HG02852 (cell line): ENCODE measurements around the gene ACAP2.

ENCODE experiments used
- ATAC-seq: cut with Tn5 transposase; IDR thresholded peaks from one replicate; pipeline ENCODE4 v1.9.1; 2021; ENCODE audit warnings: mild to moderate bottlenecking, moderate library complexity; ENCODE audit not compliant: unreplicated experiment

The ACAP2 gene

DNA sequence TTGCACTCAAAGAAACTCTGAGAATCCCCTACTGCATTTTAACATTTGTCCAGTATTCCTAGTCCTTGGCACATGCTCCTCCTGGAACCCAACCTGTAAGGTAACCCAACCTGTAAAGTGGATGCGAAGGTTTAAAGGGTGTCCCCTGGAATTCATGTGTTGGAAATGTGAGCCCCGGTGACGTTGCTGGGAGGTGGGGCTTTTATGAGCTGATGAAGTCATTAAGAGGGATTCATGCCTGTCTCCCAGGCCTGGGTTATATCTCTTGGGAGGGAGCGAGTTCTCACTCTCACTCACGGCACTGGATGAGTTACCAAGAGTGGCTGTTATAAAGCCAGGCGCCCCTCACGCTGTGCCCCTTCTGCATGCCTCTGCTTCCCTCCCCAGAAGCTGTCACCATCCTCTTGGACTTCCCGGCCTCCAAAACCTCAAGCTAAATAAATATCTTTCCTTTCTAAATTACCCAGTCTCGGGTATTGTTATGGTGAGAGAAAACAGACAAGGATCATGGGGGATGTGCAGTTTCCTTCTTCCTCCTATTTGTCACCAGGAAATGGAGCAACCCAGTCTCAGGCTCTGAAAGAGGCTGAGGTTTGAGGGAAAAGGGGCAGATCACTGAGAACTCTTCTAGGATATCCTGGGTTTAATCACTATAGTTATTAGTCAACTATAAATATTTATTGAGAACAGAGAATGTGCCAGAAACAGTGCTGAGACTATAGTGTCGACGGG lies 179.5 kb downstream of the ACAP2 start:
- ATAC-seq: no peak

DNA sequence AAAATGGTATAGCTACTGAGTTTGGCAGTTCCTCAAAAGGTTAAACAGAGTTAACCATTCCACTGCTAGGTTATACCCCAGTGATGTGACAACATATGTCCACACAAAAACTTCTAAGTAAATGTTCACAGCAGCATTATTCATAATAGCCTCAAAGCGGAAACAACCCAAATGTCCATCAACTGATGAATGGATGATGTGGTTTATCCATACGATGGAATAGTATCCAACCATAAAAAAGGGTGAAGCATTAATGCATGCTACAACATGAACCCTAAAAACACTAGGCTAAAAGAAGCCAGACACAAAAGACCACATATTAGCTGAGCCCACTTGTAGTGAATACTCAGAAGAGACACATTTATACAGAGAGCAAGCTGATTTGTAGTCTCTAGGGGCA lies 180.9 kb downstream of the ACAP2 start:
- no peak for ATAC-seq

DNA sequence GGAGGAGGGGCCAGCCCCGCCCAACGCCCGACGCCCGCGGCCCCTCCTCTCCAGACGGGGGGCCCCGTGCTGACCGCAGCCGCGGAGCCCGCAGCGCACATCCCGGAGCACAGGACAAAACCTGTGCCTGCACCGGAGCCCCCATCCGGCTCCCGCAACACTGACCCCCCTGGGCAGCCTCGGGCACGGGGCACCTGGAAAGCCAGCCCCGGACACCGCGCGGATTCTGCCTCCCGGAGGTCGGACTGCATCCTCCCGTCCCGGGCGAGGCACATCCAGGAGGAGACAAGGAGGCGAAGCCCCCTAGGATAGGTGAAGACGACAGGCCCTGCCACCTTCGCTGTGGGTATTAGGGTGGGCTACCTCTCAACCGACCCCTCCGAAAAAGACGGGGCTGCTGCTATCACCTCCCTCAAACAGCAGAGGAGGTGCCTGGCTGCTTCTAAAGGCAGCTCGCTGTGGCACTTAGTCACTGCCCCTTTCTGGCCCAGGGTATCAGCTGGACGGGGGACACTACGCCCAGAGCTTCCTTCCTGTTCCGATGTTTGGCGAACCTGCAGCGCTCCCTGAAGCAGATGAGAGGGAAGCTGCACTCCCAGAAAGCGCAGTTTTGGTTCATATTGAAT lies 182.4 kb downstream of the ACAP2 start:
- peak; percentile 1 for ATAC-seq

DNA sequence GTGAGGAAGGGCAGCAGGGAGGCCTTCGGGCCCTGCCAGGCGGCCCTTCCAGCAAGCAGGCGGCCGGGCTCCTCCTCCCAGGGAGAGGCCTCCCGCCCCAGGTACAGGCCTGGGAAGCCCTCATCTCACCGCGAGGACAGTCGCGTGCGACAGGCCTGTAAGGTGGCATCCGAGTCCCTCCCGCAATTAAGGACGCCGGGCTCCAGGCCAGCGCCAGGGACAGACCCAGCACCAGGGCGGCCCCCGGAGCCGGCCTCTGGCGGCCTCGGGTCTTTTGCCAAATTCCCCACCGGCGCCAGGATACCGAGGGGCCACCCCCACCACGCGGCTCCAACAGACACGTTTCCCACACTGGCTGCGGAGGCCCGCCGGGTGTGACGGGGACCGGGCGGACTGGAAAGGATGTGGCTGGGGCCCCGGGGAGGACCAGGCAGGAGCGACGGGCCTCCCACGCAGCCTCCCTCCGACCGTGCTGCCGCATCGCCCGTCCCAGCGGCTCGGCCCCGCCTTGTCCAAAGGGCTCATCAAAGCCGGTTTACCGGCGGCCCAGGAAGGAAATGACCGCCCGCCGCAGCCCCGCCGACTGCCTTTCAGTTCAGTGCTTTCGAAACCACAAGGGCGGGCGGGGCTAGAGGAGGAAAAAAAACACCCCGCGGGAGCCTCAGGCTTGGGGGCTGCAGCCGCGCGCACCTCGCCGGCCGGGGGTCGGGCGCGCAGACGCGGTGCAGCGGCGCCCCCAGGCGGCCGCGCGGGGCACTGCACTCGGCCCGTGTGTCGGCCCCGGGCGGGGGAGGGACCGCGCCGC lies 183.1 kb downstream of the ACAP2 start:
- ATAC-seq: peak; percentile 83

DNA sequence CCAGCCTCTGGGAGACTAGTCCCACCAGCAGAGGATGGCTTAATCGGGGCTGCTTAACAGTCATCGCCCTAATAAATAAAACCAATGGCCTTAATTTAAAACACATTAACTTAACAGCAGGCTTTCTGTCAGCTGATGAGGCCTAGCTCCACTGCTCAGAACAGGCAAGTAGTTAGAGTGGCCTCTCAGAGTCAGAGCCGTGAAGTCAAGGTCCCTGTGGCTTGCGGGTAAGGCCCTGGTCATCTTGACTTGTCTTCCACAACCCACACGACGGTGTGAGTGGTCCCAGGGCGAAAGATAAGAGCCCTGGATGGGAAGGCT lies 183.7 kb downstream of the ACAP2 start:
- peak; percentile 3 for ATAC-seq

DNA sequence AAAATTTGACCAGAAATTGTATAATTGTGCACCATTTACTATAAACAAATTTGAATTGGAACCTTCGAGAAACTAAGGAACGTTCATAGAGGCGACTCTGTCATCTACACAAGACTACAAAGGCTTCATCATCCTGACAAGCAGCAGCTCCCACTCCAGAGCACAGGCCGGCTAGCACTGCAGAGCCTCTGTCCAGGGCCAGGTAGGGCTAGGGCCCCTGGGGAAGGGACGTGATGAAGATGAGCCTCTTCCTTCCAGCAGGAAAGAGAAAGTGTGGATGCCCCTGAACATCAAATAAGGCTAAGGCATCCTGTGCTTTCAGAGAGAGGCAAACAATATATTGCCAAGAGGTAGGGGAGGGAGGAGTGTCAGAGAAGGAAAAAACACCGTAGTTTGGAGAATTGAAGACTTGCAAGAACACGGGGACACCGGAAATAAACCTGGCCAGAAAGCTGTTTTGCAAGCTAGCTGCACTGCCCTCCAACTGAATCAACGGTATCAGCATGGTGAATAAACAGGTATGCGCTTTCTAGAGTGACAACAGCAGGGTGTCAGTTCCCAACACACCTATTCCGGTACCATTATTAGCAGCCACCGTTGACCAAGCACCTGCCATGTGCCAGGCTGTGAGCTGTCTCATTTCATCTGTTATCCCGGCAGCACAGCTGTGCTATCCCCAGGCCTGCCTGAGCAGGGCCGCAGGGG lies 184.2 kb downstream of the ACAP2 start:
- ATAC-seq: no peak

DNA sequence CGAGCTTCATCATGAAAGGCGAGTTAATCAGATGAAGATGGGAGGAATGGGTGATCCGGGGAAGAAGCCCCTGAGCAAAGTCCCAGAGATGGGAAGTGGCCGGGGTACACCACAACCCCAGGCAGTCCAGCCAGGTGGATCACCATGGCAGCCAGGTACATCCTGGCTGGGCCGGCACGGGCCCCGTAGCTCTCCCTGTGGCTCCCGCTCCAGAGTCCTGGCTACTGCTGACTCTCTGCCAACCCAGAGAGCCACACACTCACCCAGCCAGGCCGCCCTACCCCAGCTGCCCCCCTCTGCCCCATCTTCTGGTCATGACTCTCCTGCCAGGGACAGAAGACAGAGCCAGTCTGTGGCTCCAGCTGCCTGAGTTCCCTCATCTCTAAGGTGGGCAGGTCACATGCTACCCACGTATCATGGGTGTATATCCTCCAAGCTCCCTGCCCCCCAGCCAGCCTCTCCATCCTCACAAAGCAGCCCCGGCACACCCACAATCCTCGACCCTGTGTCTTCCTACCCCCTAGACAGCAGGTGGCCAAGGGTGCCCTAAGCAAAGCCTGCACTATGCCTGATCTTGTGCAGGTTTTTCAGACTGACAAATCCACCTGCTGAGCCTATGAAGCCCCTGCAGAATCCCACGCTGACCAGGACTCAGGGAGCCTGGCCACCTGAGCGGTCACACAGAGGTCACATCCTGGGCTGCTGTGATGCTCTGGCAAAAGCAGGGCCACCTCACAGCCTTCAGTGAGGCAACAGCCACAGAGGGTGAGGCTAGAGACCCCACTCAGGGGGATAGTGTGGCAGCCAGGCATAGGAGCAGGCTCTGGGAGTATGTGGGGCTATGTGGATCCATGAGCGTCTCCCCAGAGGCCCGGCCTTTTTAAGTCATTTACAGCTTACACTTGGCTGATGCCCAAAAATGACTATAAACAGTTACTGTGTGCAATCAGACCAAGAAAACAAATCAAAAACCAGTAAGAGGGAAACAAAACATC lies 185.1 kb downstream of the ACAP2 start:
- no peak for ATAC-seq

DNA sequence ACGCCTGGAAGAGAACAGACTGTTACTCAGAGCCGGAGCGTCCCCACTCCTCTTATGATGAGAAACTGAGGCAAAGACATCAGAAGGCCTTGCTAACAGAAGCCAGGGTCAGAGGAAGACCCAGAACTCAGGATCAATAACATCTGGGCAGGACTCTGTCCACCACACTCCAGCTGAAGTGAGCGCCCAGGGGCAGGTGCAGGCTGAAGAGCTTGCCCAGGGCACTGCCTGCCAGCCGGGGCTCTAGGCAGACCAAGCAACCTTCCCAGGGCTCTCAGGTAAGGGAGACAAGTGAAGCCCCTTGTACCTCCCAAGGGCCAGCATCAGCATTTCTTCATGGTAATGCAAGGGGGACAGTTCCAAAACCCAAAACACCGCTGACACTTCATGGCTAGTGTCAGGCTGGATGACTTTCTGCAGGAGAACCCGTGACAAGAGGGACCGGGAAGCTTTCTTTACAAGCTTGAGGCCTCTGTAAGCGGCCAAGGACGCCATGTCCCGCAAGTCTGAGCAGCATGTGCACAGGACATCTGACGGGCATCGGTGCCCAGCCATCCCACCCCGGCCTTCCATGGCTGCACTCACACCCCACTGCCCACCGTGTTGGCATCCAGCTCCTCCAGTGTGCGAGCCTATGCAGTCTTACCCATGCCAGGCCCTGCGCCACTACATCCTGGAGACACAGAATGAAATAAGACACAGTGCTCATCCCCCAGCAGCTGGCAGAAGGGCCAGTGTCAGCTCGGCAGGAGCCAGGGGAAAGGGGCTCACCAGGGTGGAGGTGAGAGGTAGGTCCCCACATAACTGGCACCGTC lies 186.0 kb downstream of the ACAP2 start:
- no peak for ATAC-seq

DNA sequence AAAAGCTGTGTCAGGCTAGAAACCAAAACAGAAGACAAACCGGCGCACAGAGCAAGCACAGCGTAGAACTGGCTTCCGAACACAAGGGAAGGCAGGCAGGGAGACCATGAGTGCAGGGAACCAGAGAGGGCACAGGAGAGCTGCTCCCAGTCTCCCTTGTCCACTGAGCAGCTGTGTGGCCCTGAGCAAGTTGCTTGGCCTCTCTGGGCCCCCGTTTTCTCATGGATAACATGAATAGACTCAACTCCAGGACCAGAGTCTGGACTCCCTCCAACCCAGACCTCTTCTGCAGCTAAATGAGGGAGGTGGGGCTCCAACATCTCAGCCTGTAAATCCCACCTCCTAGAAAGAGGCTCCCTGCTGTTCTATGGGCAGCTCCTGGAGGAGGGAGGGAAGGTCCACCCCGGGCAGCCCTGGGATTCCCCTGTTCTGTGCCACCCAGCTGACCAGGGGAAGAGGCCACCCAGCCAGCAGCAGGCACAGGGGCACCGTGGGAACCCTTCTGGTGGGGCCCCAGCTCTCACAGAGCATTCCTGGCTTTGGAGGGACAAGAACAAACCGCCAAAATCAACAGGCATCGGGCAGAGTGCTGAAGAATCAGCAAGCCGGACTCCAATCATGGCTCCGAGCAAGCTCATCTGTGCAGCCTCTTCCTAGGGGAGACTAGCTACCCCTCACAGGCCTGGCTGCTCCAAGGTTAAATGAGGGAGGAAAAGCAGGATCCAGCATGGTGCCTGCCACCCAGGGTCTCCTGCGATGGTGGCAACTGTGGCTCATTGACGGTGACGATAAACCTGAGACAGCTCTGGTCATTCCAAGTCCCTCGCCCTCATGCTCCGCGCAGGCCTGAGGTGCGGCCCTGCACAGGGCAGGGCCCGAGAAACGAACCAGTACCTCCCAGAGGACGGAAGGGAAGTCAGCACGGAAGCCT lies 187.0 kb downstream of the ACAP2 start:
- ATAC-seq: no peak

DNA sequence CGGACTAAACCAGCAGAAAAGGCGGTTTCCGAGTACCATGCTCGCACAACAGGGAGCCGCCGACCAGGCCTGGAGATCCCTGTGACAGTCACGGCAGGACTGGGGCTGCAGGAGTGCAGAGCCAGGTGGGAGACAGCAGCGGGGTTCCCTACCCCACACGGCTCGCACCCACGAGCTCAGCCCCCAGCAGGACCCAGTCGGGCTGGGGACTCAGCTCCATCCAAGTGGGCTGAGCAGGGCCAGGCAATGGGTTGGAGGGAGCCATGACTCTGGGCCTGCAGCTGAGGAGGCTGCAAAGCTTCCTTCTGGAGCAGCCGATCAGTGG lies 187.7 kb downstream of the ACAP2 start:
- no peak for ATAC-seq

DNA sequence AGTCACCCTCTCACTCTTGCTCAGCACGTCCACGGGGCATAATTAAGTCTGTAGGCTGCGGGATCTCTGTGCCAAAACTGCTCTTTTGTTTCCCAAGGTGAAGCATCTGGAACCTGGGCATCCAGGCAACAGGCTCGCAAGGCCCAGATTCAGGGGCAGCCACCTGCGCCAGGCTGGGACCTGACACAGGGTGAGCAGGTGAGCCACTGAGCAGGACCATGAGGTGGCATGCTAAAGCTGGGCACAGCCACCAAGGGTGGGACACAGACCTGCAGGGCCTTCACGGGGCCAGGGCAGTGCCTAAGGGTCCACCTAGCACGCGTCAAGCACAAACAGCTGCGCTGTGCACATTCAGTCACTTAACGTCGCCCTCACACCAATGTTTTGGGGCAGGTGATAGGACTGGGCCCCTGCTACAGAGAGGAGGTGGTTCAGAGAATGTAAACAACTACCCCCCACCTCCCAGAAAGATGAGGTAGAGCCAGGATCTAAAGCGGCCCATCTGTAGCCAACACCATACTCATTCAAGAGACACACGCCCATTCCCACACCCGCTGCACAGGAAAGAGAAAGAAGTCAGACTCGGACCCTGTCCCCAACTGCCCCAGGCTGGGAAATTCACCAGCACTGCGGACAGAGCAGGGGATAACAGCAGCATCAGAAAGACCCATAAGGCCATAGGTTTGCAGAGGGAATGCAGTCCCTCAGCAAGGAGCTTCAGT lies 188.2 kb downstream of the ACAP2 start:
- ATAC-seq: no peak

DNA sequence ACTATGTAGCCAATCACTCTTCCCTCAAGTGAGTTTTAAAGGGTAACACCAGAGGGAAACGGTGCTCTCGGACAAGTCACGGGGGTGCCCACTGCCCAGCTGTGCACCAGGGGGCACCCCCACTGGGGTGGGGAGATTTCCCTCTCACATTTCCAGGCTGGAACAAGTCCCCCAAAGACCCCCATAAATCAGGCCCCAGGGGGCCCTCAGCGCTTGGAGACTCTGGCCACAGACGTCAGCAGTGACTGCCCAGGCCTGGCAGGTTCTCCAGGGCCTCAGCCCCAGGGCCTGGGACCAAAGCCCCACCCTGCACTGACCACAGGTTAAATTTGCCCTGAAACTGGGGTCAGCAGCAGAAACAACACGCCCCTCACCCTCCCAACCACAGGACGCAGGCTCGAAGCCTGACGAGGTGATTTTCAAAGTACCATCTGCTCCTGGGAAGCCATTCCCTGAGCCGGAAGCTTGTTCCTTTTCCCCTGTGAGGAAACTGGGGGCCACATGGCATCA lies 188.8 kb downstream of the ACAP2 start:
- no peak for ATAC-seq

DNA sequence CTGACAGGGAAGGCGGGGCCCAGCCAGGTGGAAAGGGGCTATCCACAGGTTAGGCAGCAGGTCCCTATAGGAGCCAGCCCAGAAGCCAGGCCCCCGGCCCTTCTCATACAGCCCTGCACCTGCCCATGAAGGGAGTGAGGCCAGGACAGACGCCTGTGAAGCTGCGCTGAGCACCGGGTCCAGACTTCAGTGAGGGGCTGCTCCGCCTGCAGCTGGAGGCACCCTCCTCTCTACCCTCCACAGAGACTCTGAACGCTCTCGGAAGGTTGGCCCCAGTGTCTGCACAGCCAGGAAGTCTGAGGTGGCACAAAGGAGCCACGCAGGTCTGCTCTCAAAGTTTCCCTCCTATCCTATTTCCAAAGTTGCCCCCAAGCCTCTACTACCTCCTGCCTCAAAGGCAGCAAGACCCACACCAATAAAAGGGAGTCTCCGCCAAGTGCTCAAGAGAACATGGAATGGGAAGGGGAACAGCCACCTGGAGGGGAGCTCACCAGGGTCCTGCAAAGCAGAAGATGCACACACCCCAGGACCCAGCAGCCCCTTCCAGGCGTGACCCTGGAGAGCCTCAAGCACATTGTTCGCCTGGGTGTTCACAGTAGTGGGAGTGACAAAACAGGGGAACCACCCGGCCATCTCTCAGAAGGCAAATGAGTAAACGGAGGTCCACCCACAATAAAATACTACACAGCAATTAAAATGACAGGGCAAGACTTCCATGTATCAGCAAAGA lies 191.3 kb downstream of the ACAP2 start:
- no peak for ATAC-seq

DNA sequence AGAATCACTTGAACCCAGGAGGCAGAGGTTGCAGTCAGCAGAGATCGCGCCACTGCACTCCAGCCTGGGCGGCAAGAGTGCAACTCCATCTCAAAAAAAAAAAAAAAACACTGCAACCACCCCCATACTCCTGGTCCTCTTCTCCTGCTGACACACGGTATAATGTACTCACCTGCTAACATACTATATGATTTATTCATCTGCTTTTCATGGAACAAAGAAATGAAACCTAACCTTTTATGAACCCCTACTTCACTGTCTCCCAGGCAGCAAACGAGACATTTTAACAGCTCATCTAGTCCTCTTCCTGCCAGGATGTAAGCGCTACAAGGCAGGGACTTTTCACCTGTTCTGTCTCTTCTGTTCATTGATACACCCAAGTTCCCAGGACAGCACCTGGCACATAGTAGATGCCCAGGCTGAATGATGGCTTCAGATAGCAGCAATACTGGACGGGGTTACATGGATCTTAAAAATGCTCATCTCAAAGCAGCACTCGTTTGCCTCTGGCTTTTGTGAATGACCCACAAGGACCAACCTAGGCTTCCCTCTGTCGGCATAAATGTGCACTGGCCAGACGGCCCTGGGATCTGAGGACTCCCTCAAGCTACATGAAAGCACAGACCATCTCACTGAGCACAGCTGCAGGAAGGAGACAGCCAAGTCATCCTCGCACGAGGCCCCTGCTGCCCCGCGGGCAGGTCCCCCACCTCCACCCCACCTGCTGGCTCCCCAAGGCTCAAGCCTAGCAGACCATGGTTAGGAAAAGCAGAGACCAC lies 192.2 kb downstream of the ACAP2 start:
- no peak for ATAC-seq

DNA sequence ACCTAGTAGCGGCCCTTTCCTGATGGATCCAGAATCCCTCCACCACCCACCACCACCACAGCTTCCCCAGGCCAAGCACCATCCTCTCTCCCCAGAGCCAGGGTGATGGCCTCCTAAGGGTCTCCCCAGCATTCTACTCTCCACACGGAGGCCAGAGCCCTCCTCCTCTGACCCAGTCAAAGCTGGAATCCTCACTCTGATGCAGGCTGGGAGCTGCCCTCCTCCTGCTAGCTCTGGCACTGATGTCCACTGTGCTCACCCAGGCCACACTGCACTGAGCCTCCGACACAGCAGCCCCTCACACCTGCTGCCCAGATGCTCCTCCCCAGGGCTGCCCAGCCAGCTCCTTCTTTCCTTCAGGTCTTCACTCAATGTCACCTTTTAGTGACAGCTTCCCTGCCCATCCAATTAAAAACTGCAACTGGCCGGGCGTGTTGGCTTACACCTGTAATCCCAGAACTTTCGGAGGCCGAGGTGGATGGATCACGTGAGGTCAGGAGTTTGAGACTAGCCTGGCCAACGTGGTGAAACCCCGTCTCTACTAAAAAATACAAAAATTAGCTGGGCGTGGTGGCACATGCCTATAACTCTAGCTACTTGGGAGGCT lies 192.9 kb downstream of the ACAP2 start:
- no peak for ATAC-seq
